GM19395 (cell line): Measurements from ENCODE around the gene FNBP1L.

Source experiments
- ATAC-seq: cut with Tn5 transposase; IDR thresholded peaks from one replicate; pipeline ENCODE4 v1.9.1; 2021; ENCODE audit warnings: mild to moderate bottlenecking, moderate library complexity; ENCODE audit not compliant: unreplicated experiment

Gene FNBP1L

DNA sequence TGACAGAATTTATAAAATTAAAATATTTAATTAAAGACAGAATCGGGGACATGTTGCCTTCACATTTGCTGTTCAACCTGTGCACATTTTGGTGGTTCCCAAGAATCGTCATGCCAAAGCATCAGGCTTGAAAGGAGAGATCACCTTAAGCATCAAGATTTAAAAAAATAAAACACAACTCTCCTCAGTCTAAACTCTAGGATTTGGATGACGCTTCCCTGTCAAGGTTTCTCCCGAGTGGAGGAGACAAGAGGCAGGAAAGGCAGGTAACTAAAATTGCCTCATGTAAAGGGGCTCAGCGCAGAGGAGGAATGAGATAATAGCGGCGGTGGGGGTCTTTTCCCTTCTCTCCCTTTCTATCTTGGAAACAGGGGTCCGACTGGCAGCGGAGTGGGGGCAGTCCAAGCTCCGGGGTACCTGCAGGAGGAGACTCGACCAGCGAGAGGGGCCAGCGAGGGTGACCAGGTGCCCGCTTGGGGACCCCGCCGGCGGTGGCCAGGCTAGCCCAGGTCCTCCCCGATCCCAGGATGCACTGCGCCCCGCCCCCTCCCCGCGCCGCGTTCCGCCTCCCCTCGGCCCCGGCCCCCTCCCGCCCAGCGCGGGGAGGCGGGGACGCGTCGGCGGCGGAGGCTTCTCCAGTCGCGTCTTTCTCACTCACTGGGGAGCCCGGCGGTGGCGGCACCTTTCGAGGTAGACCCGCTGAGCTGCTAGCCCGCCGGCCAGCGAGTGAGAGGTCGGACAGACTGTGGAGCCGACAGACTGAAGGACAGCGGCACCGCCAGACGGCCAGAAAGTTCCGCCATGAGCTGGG, at the start of gene FNBP1L:
TSS of gene FNBP1L (plus strand) at position 638 of the 811 bp plus-strand sequence. CDS start at position 802, 164 bp downstream.
- no peak for ATAC-seq

GRCh38 chr1:93399781-93400180, 48.1 kb upstream of the FNBP1L start:
- no peak for ATAC-seq

DNA sequence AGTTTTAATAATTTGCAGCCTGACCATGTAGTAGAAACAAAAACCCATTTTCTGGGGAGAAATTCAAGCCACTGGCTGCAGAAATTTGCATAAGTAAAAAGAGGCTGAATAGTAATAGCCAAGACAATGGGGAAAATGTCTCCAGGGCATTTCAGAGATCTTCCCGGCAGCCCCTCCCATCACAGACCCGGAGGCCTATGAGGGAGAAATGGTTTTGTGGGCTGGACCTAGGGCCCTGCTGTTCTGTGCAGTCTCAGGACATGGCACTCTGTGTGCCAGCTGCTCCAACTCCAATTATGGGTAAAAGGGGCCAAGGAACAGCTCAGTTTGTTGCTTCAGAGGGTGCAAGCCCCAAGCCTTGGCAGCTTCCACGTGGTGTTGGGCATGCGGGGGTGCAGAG, 39.7 kb upstream of the FNBP1L start:
- no peak for ATAC-seq

DNA sequence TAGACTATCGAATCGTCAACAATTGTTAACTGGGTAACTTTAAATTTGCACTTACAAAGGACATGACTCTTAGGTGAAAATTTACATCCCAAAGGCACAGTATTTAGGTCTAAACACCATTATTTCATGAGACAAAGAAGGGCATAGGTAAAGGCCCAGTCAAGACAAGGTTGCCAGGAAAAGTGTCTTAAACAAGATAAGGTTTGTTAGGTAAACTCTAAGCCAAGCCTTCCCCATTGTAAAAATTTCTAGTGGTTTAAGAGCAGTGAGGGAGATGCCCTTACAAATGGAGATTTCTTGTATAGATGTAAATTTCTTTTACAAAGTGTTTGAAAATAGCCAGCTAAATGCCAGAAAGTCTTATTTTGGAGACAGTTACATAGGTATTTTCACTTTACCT, 36.9 kb upstream of the FNBP1L start:
- no peak for ATAC-seq

DNA sequence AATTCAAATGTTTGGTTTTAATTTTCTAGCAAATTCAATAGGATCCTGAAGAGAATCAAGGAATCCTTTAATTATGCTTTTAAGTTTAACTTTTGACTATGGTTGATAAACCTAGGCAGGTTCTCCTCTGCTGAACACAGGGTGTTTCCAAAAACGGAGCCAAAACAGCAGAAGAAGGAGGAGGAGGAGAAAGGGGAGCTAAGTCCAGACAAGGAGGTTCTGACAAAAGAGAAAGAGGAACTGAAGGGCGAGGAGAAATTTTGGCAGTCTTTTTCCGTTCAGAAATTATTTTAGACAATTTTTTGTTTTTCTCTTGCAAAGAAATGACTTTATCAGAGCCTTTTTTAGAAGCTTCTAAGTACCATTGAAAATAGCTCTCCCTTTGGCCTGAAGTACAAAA, 33.2 kb upstream of the FNBP1L start:
- ATAC-seq, result no peak

DNA sequence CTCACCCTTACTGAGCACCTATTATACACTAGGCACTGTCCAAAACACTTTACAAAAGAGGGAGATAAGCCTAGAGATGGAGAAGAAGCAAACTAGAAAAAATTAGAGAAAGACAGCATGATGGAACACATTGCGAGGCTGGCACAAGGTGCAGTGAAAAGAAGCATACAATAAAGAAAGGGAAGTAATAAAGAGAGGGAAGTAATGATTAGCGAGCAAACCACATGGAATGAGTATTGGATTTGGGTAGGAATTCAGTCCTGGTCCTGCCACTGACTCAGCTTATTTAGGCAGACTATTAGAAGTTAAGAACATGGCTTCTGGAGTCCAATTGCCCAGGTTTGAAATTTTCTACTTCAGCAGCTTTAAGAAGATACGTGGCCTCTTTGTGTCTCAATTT, 32.6 kb upstream of the FNBP1L start:
- ATAC-seq, result no peak

- ATAC-seq, result no peak
These were observed 31.7 kb upstream of the FNBP1L start for GRCh38 chr1:93416183-93416582.

GRCh38 chr1:93419344-93419743, 28.6 kb upstream of the FNBP1L start:
- no peak for ATAC-seq

- no peak for ATAC-seq
These were observed 27.5 kb upstream of the FNBP1L start for GRCh38 chr1:93420400-93420799.

GRCh38 chr1:93426181-93426580, 21.7 kb upstream of the FNBP1L start:
- no peak for ATAC-seq

DNA sequence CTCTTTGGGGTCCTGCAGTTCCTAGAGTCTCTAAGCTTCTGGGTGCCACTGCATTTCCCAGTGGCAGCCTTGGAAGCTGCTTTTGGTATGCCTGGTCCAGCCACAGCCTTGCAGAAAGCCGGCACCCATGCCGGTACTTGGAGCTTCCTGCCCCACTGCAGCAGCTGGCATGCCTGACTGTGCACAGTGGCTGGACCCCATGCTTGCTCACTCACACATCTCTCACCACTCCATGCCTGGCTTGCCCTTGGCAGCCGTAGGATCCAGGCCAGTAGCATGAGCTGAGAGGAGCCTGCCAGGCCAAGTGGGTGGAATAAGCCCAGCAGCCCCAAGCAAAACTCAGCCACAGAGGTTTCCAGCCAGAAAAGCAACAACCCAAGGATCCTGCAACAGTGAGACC, 20.3 kb upstream of the FNBP1L start:
- ATAC-seq, result no peak

- ATAC-seq, result no peak
These were observed 14.4 kb upstream of the FNBP1L start for GRCh38 chr1:93433407-93433961.

DNA sequence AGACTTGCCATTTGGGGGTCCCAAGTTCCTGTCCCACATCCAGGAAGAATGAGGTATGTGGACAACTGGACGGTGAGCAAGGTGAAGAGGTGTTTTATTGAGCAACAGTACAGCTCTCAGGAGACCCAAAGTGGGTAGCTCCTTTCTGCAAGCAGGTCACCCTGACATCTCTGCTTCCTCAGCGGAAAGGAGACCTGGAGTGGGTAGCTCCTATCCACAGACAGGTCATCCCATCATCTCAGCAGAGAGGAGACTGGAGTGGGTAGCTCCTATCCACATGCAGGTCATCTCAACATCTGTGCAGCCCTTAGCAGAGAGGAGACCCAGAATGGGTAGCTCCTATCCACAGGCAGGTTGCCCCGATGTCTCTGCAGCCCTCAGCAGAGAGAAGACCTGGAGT, 13.8 kb upstream of the FNBP1L start:
- no peak for ATAC-seq

GRCh38 chr1:93434987-93435386, 12.9 kb upstream of the FNBP1L start:
- ATAC-seq, result no peak

- no peak for ATAC-seq
These were observed 12.5 kb upstream of the FNBP1L start for GRCh38 chr1:93435443-93435842.

- ATAC-seq, result no peak
These were observed 11.4 kb upstream of the FNBP1L start for GRCh38 chr1:93436496-93436895.

DNA sequence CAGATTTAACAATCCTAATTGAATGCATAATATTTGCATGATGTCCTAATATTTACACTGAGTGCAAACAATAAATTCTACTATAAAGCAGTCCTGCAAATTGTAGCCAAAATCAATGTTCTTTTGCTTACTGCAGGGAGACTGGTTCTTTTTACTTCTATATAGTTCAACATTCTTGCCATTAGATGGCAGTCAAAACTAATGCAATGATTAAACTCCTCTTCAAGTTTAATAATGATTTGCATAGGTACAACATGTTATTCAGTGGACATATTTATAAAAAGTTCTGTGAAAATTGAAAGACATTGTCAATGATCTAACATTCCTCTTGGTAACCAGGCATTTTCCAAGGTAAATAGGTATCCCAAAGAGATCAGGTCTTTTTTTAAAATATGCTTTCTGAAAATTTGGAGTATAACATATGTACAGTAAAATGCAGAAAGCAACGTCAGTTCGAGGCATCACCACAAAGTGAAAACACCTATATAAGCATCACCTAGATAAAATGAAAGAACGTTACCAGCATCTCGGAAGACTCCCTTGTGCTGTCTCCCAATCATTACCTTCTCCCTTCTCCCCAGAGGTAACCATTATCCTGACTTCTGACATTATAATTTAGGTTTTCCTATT, 9.8 kb upstream of the FNBP1L start:
- peak; percentile 50 for ATAC-seq

GRCh38 chr1:93438716-93439115, 9.2 kb upstream of the FNBP1L start:
- ATAC-seq, result no peak

DNA sequence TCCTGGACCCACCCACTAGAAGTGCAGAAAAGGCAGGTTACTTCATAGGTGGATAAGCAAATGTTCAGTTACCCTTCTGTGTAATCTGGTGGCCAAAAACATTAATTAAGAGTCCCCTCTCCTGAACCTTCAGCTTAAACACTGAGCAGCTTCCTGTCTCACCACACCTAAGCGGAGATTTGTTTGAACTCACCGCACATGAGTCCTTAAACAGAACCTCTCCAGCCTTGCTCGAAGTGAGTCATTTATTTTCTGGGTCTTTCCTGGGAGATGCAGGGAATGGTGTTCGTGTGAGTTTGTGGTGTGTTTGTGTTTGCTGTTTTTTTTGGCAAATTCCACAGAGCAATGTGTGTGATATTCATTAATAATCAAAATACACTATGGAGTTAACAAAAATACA, 7.6 kb upstream of the FNBP1L start:
- no peak for ATAC-seq

DNA sequence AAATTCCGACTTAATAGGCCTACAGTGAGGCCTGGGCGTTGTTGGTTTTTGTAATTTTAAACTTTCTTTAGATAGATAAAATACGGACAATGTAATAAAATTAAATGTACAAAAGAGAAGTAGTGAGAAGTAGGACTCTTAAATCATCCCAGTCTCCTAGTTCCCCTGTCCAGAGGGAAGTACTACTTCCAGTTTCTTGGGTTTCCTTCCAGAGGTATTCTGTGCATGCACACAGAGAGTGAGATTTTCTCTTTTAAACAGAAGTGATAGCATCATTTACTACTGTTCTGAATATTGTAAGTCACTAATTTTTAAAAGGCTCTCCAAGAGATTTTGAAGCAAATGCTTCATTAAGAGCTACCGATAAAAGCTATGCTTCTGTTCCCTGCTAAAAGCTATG, 7.2 kb upstream of the FNBP1L start:
- ATAC-seq, result no peak

DNA sequence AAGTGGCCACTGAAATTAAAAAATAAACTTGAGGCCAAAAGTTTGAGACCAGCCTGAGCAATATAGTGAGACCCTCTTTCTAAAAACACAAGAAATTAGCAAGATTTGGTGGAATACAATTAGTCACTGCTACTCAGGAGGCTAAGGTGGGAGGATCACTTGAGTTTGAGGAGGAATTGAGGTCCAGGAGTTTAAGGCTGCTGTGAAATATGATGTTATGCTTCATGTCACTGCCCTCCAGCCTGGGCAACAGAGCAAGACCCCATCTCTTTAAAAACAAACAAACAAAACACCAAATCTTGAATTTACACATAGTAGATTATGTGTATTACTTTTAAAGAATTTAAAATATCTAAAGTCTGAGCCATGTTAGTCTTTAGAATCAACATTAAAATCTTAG, 6.3 kb upstream of the FNBP1L start:
- ATAC-seq, result no peak

- ATAC-seq, result no peak
These were observed 5.8 kb upstream of the FNBP1L start for GRCh38 chr1:93442008-93442666.
